AG10803 (cell line): ENCODE measurements around the gene TPH2.

Source experiments
- DNase-seq: peaks from one replicate; pipeline ENCODE4 v3.0.0; 2010; ENCODE audit warnings: low read depth
- H3K4me3 ChIP-seq: 2 replicates; pipeline ENCODE4 v1.5.1; 2011; ENCODE audit warnings: mild to moderate bottlenecking, low read length, control low read depth
- TF ChIP-seq, protein P1 (sequence below): conservative IDR thresholded peaks from 2 replicates; pipeline ENCODE4 v1.5.1; 2011; ENCODE audit warnings: mild to moderate bottlenecking, low read length, control low read depth, inconsistent platforms

TPH2 gene

DNA sequence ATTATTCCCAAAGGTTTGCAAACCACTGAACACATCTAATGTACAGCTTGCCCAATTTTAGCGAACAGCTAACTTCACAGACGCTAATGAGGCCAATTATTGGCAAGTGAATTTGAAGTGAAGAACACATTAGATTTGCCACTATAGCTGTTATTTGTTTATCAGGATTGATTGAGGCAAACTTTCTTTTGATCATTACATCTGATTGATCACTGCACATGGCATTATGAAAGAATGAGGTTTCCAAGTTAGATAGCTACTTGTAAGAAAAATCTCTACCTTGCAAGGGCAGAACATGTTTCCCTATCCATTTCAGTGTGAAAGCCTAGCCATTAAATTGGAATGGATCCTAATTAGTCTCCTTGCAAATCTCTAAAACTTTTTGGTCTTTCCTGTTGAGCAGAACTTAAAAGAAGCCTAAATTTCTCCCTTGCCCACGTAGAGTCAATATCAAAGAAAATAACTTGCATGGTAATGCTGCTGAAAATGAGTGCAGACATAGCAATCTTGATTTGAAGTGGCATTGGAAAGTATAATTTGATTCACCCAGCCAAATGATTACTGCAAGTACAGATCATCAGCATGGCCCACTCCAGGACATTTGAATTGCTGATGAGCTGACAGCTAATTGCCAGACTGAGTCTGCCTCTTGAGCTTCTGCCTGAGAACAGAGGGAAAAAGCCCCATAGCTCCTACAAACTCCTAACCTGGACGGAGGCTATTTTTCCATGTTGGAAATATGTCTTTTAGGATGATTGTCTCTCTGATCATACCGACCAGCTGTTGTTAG, 98.6 kb downstream of the TPH2 start:
- TF ChIP-seq, protein P1, sequence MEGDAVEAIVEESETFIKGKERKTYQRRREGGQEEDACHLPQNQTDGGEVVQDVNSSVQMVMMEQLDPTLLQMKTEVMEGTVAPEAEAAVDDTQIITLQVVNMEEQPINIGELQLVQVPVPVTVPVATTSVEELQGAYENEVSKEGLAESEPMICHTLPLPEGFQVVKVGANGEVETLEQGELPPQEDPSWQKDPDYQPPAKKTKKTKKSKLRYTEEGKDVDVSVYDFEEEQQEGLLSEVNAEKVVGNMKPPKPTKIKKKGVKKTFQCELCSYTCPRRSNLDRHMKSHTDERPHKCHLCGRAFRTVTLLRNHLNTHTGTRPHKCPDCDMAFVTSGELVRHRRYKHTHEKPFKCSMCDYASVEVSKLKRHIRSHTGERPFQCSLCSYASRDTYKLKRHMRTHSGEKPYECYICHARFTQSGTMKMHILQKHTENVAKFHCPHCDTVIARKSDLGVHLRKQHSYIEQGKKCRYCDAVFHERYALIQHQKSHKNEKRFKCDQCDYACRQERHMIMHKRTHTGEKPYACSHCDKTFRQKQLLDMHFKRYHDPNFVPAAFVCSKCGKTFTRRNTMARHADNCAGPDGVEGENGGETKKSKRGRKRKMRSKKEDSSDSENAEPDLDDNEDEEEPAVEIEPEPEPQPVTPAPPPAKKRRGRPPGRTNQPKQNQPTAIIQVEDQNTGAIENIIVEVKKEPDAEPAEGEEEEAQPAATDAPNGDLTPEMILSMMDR, result no peak
- DNase-seq, result no peak
- H3K4me3 ChIP-seq, result no peak overlapping the region

DNA sequence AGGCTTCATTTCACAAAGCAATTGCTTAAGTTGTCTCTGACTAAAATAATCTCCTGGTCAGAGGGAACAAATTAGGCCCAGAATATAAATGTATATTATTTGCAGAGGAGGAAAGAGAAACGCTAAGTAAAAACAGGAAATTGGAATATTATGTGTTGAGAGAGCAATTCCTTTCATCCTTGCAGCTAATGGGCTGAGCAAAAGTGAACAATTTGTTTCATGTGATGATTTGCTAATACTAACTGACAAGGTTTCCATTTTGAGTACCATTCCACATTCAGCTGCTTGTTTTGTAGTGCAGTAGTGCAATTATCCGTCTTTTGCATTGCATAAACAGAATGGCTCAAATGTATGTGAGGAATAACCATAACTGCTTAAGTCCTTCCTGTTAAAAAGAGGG, 103.2 kb downstream of the TPH2 start:
- no peak overlapping the region for H3K4me3 ChIP-seq
- TF ChIP-seq, protein P1, result no peak
- DNase-seq, result no peak

DNA sequence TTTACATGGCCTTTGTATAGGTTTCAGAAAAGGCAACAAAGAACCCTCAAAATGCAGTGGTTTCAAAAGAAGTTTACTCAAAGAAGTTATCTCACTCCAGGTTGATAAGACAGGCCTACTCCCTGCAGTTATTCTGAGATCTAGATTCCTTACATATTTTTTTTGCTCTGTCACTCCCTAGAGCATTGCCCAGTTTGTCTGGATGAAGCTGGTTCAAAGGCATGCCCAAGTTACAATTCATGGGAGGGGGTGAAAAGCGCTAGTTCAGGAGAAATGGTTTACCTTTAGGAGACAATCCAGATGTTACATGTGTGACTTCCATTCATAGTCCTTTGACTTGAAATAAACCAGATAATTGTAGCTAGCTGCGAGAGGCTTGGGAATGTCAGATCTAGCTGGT, 115.0 kb downstream of the TPH2 start:
- DNase-seq, result no peak
- TF ChIP-seq, protein P1, result no peak
- no peak overlapping the region for H3K4me3 ChIP-seq

DNA sequence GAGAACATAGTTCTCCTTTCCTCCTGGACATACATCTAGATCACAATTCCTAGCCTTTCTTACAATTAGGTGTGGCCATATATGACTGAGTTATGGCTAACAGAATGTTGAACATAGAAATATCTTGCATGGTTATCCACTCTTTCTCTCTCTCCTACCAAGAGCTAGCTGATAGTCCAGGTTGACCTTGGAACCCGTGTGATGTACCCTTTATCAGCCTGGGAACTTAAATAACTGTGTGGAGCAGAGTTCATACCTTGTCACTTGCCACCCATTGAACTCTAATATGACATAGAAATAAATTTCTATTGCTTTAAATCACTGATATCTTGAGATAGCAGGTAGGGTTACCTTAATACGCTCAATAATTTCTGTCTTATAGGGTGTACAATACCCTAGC, 115.9 kb downstream of the TPH2 start:
- H3K4me3 ChIP-seq, result no peak overlapping the region
- DNase-seq, result no peak
- TF ChIP-seq, protein P1, result no peak

DNA sequence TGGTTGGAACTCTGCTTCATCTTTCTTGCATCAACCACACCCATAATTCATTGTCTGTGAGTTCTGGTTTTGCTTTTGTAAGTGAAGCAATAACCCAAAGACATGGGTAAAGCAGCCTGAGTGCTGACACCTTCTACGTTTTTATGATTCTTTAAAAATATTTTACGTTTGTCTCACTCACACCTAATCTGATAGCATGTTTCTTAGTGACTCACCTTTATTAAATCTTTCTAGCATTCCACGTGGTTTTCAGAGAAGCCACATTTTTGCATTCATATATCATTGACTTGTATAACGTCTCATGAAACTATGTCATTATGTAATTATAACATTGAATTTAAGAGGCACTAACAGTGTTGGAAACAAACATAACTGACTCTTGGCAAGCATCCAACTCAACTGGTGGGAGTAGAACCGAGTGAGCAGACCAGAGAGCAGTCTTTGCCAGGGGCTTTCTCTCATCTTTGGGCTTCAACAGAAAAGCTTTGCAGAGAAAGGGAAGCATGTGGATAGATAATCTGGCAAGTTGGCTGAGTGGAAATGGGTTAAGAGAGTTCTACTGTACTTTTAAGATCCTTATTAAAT, 118.8 kb downstream of the TPH2 start:
- no peak overlapping the region for H3K4me3 ChIP-seq
- TF ChIP-seq, protein P1, result no peak
- no peak for DNase-seq

DNA sequence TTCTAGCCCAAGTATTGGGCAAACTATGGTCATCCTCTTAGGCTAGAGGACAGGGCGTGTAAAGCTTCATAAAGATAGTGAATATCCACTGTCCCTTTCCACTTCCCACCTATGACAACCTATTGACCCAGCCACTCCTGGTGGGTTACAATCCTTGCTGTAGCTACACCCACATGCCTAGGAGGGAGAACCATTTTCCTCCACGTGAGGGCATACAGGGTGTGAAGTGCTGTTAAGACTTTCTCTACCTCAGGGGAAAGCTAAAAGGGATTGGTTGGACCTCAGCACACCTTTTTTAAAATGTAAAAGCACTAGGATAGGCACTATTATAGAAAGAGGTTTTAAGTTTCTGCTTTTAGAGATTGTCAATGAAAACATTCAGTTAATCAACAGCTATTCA, 124.4 kb downstream of the TPH2 start:
- TF ChIP-seq, protein P1, result no peak

DNA sequence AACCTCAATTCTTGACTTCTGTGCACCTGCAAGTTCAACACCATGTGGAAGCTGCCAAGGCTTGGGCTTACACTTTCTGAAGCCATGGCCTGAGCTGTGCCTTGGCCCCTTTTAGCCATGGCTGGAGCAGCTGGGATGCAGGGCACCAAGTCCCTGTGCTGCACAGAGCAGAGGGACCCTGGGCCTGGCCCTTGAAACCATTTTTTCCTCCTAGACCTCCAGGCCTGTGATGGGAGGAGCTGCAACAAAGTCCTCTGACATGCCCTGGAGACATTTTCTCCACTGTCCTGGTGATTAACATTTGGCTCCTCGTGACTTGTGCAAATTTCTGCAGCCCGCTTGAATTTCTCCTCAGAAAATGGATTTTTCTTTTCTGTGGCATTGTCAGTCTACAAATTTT, 132.4 kb downstream of the TPH2 start:
- H3K4me3 ChIP-seq, result no peak overlapping the region
- no peak for DNase-seq
- TF ChIP-seq, protein P1, result no peak

More for the DNA sequence above, 124.4 kb downstream of the TPH2 start:
- no peak for DNase-seq
- no peak overlapping the region for H3K4me3 ChIP-seq
